K562 (cell line): Measurements from ENCODE around the gene ADM5. TPM values are rescaled to one million over a fixed set of nuclear protein-coding genes. Genes with fewer than 3 reads are reported as not detected.

Experiments
- ETV1 ChIP-seq: fragments of 450-650 bp; conservative IDR thresholded peaks from 2 replicates; pipeline ENCODE4 v1.6.1; 2016; ENCODE audit warnings: missing genetic modification characterization, control low read depth, low read depth, missing compliant biosample characterization
- MAFF ChIP-seq: IDR thresholded peaks from 2 replicates; pipeline ENCODE4 v1.6.1; 2012; ENCODE audit warnings: low read length, improper control_type of control experiment
- PHB ChIP-seq: fragments of 250-450 bp; sonication (Bioruptor Pico); IDR thresholded peaks from 2 replicates; pipeline ENCODE4 v1.5.0; 2021
- POLR2G ChIP-seq: fragments of 200-400 bp; formaldehyde crosslinking; IDR thresholded peaks from 2 replicates; pipeline ENCODE4 v1.6.1; 2017; ENCODE audit warnings: low read depth, mild to moderate bottlenecking, antibody characterized with exemption, low read length, moderate library complexity
- POLR3G ChIP-seq: IDR thresholded peaks from 2 replicates; pipeline ENCODE4 v1.6.1; 2011; ENCODE audit not compliant: insufficient read length, insufficient replicate concordance; ENCODE audit errors: extremely low read depth
- SREBF2 ChIP-seq: sonication (generic); formaldehyde crosslinking; IDR thresholded peaks from 2 replicates; pipeline ENCODE4 v1.4.0; 2020; ENCODE audit warnings: mild to moderate bottlenecking, missing genetic modification reagents
- TAF15 ChIP-seq: fragments of 200-400 bp; formaldehyde crosslinking; IDR thresholded peaks from 2 replicates; pipeline ENCODE4 v1.6.1; 2017; ENCODE audit warnings: mild to moderate bottlenecking, low read depth, low read length, moderate library complexity
- WHSC1 ChIP-seq: IDR thresholded peaks from one replicate; pipeline ENCODE4 v1.6.1; 2012; ENCODE audit warnings: low read length, control low read depth, inconsistent platforms
- ZFPM2 ChIP-seq: fragments of 250-450 bp; sonication (Bioruptor Pico); IDR thresholded peaks from 2 replicates; pipeline ENCODE4 v1.5.1; 2022; ENCODE audit warnings: mild to moderate bottlenecking
- ZNF507 ChIP-seq: conservative IDR thresholded peaks from 2 replicates; pipeline ENCODE4 v1.6.1; 2017; ENCODE audit warnings: missing genetic modification characterization, missing compliant biosample characterization
- ZNF764 ChIP-seq: fragments of 250-450 bp; sonication (Bioruptor Pico); IDR thresholded peaks from 2 replicates; pipeline ENCODE4 v1.4.0; 2020; ENCODE audit warnings: low read depth, mild to moderate bottlenecking, moderate library complexity
- polyA plus RNA-seq, 8 experiments: library from polyadenylated mRNA; depleted of rRNA in 4 of 8; stranded (reverse) in 5 of 8; unstranded in 3 of 8; fragments of >200 nt; fragmentation: Nextera tagmentation in 2 of 8; fragmentation: Illumina TruSeq in 1 of 8; extraction: Ambion mirVana in 2 of 8; extraction: Trizol in 1 of 8; gene quantifications; 2 replicates each; pipeline versions ENCODE4 v1.2.1 to v1.2.3, GENCODE V29; 2011 to 2014; ENCODE audit warnings: inconsistent platforms in 1 of 8, missing spikeins in 1 of 8
- total RNA-seq, 7 experiments: library from RNA; depleted of rRNA in 6 of 7; stranded (reverse); fragments of >200 nt in 6 of 7; fragmentation: Illumina TruSeq in 2 of 7; extraction: Trizol in 2 of 7; gene quantifications; 2 replicates each; pipeline versions ENCODE4 v1.2.1 to v1.2.3, GENCODE V29; 2011 to 2021; ENCODE audit warnings: low replicate concordance in 1 of 7
- TF ChIP-seq, protein P1 (sequence below): IDR thresholded peaks from 3 replicates; pipeline ENCODE4 v1.6.1; 2011; ENCODE audit warnings: borderline replicate concordance, mild to moderate bottlenecking, moderate library complexity; ENCODE audit not compliant: insufficient read length; ENCODE audit errors: extremely low read depth
- TF ChIP-seq, protein P2 (sequence below): fragments of 250-450 bp; sonication (Bioruptor Pico); IDR thresholded peaks from 2 replicates; pipeline ENCODE4 v1.5.0; 2021; ENCODE audit warnings: mild to moderate bottlenecking, borderline replicate concordance
- TF ChIP-seq, protein P3 (sequence below): fragments of 450-650 bp; IDR thresholded peaks from 2 replicates; pipeline ENCODE4 v1.6.1; 2016; ENCODE audit warnings: low read depth

ADM5 gene
- total and polyA plus RNA-seq, 9 of the 15 experiments (the other 6 are each of a cell fraction or from before 2014, with no cell fraction given), result 0.13 to 8.4 (median 2.0) TPM; not detected in 1

DNA sequence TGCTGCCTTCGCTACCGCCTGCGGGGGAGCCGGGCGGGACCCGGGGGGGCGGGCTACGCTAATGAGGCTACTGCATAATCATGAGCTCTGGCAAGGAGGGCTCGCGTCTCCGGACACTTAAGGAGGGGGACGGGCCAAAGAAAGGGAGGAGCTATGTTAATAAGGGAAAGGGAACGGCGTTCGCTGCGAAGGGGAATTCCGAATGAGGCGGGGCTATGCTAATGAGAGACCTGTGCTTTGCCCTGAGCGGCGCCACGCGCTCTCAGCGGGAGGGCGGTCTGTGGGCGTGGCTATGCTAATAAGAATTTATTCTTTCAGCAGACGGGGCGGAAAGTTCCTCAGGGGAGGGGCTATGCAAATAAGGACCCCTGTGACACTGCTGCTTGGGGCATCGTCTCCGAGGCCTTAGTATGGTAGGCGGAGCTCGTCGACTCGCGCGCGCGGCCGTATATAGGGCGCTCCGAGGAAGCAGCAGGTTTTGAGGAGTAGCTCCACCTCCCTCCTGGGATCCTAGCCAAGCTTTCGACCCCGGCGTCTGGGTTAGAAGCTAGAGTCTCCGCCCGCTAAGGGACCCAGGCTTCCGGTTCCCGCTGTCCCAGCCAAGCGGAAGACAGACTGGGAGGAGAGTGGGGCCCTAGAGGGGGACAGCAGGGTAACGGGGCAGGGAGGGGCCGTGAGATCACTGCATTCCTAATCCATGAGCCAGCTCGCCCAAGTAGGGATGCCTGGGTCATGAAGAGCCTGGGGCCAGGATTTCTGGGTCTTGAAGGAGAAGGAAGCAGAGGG is 49.1 kb upstream of the ADM5 start, which contains the start of gene RRAS (continued):
- no peak for TF ChIP-seq MAFF
- no peak for TF ChIP-seq WHSC1
- no peak for TF ChIP-seq ZNF507 (tag)
- no peak for TF ChIP-seq PHB (CRISPR knock-in tag)
- TF ChIP-seq, protein P1, sequence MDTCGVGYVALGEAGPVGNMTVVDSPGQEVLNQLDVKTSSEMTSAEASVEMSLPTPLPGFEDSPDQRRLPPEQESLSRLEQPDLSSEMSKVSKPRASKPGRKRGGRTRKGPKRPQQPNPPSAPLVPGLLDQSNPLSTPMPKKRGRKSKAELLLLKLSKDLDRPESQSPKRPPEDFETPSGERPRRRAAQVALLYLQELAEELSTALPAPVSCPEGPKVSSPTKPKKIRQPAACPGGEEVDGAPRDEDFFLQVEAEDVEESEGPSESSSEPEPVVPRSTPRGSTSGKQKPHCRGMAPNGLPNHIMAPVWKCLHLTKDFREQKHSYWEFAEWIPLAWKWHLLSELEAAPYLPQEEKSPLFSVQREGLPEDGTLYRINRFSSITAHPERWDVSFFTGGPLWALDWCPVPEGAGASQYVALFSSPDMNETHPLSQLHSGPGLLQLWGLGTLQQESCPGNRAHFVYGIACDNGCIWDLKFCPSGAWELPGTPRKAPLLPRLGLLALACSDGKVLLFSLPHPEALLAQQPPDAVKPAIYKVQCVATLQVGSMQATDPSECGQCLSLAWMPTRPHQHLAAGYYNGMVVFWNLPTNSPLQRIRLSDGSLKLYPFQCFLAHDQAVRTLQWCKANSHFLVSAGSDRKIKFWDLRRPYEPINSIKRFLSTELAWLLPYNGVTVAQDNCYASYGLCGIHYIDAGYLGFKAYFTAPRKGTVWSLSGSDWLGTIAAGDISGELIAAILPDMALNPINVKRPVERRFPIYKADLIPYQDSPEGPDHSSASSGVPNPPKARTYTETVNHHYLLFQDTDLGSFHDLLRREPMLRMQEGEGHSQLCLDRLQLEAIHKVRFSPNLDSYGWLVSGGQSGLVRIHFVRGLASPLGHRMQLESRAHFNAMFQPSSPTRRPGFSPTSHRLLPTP, result no peak
- TF ChIP-seq ETV1 (tag), result peak; percentile 97
- no peak for TF ChIP-seq ZFPM2 (CRISPR knock-in tag)
- TF ChIP-seq, protein P2, sequence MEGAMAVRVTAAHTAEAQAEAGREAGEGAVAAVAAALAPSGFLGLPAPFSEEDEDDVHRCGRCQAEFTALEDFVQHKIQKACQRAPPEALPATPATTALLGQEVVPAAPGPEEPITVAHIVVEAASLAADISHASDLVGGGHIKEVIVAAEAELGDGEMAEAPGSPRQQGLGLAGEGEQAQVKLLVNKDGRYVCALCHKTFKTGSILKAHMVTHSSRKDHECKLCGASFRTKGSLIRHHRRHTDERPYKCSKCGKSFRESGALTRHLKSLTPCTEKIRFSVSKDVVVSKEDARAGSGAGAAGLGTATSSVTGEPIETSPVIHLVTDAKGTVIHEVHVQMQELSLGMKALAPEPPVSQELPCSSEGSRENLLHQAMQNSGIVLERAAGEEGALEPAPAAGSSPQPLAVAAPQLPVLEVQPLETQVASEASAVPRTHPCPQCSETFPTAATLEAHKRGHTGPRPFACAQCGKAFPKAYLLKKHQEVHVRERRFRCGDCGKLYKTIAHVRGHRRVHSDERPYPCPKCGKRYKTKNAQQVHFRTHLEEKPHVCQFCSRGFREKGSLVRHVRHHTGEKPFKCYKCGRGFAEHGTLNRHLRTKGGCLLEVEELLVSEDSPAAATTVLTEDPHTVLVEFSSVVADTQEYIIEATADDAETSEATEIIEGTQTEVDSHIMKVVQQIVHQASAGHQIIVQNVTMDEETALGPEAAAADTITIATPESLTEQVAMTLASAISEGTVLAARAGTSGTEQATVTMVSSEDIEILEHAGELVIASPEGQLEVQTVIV (CRISPR knock-in tag), result no peak
- TF ChIP-seq POLR2G, result peak; percentile 89
- no peak for TF ChIP-seq TAF15
- TF ChIP-seq SREBF2 (CRISPR knock-in tag), result no peak
- TF ChIP-seq POLR3G, result no peak
- TF ChIP-seq, protein P3, sequence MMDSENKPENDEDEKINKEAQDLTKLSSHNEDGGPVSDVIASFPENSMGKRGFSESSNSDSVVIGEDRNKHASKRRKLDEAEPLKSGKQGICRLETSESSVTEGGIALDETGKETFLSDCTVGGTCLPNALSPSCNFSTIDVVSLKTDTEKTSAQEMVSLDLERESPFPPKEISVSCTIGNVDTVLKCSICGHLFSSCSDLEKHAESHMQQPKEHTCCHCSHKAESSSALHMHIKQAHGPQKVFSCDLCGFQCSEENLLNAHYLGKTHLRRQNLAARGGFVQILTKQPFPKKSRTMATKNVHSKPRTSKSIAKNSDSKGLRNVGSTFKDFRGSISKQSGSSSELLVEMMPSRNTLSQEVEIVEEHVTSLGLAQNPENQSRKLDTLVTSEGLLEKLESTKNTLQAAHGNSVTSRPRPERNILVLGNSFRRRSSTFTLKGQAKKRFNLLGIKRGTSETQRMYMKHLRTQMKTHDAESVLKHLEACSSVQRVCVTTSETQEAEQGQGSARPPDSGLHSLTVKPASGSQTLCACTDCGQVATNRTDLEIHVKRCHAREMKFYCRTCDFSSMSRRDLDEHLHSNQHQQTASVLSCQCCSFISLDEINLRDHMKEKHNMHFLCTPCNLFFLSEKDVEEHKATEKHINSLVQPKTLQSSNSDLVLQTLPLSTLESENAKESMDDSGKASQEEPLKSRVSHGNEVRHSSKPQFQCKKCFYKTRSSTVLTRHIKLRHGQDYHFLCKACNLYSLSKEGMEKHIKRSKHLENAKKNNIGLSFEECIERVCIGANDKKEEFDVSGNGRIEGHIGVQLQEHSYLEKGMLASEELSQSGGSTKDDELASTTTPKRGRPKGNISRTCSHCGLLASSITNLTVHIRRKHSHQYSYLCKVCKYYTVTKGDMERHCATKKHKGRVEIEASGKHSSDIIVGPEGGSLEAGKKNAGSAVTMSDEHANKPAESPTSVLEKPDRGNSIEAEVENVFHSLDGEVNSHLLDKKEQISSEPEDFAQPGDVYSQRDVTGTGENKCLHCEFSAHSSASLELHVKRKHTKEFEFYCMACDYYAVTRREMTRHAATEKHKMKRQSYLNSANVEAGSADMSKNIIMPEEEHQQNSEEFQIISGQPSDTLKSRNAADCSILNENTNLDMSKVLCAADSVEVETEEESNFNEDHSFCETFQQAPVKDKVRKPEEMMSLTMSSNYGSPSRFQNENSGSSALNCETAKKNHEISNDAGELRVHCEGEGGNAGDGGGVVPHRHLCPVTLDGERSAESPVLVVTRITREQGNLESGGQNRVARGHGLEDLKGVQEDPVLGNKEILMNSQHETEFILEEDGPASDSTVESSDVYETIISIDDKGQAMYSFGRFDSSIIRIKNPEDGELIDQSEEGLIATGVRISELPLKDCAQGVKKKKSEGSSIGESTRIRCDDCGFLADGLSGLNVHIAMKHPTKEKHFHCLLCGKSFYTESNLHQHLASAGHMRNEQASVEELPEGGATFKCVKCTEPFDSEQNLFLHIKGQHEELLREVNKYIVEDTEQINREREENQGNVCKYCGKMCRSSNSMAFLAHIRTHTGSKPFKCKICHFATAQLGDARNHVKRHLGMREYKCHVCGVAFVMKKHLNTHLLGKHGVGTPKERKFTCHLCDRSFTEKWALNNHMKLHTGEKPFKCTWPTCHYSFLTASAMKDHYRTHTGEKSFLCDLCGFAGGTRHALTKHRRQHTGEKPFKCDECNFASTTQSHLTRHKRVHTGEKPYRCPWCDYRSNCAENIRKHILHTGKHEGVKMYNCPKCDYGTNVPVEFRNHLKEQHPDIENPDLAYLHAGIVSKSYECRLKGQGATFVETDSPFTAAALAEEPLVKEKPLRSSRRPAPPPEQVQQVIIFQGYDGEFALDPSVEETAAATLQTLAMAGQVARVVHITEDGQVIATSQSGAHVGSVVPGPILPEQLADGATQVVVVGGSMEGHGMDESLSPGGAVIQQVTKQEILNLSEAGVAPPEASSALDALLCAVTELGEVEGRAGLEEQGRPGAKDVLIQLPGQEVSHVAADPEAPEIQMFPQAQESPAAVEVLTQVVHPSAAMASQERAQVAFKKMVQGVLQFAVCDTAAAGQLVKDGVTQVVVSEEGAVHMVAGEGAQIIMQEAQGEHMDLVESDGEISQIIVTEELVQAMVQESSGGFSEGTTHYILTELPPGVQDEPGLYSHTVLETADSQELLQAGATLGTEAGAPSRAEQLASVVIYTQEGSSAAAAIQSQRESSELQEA, result no peak
- no peak for TF ChIP-seq ZNF764 (CRISPR knock-in tag)
